GM13976 (cell line): Measurements from ENCODE around the gene MYO10.
"Not testable (repeated sequence)": the region's sequence is repeated elsewhere in the genome, so short reads cannot be mapped to it uniquely, and the experiment has no call there.

Source experiments
- DNase-seq: peaks from one replicate; pipeline ENCODE4 v3.0.0; 2012; ENCODE audit warnings: low spot score
- CTCF ChIP-seq: IDR thresholded peaks from 2 replicates; pipeline ENCODE4 v1.5.1; 2012; ENCODE audit warnings: borderline replicate concordance, mild to moderate bottlenecking; ENCODE audit not compliant: insufficient read depth; ENCODE audit errors: extremely low read depth, missing control alignments, control extremely low read depth
- in situ Hi-C: fragments of 300-500 bp; cut with MboI; formaldehyde crosslinking; loops from one replicate; pipeline ENCODE4 v1.12.0; 2022; ENCODE audit warnings: low sequenced_read_pairs, mixed read lengths, inconsistent platforms; ENCODE audit not compliant: unreplicated experiment

Gene MYO10

GRCh38 chr5:16844952-16845351 is 91.1 kb downstream of the MYO10 start:
- no peak for DNase-seq
- in situ Hi-C loops: no loop called here
- no peak for TF ChIP-seq CTCF

- no peak for DNase-seq
- TF ChIP-seq CTCF: no peak
- in situ Hi-C loops: no loop called here
Measured at GRCh38 chr5:16842896-16843295, 93.2 kb downstream of the MYO10 start.

- no peak for DNase-seq
- in situ Hi-C loops: no loop called here
- TF ChIP-seq CTCF: no peak
Measured at GRCh38 chr5:16841416-16841815, 94.7 kb downstream of the MYO10 start.

GRCh38 chr5:16837305-16837704 is 98.8 kb downstream of the MYO10 start:
- in situ Hi-C loops: no loop called here
- TF ChIP-seq CTCF: no peak
- DNase-seq: no peak

- no peak for TF ChIP-seq CTCF
- in situ Hi-C loops: no loop called here
- DNase-seq: no peak
Measured at GRCh38 chr5:16834029-16834428, 102.1 kb downstream of the MYO10 start.

GRCh38 chr5:16831326-16831725 is 104.8 kb downstream of the MYO10 start:
- DNase-seq, in situ Hi-C loops: not testable (repeated sequence)

GRCh38 chr5:16827755-16828154 is 108.3 kb downstream of the MYO10 start:
- DNase-seq: no peak
- in situ Hi-C loops: no loop called here
- no peak for TF ChIP-seq CTCF
